GM18499 (cell line): Measurements from ENCODE around the gene CLMN.

Experiments
- ATAC-seq: cut with Tn5 transposase; IDR thresholded peaks from one replicate; pipeline ENCODE4 v1.9.1; 2021; ENCODE audit warnings: moderate number of reproducible peaks; ENCODE audit not compliant: insufficient read depth, unreplicated experiment

CLMN gene

DNA sequence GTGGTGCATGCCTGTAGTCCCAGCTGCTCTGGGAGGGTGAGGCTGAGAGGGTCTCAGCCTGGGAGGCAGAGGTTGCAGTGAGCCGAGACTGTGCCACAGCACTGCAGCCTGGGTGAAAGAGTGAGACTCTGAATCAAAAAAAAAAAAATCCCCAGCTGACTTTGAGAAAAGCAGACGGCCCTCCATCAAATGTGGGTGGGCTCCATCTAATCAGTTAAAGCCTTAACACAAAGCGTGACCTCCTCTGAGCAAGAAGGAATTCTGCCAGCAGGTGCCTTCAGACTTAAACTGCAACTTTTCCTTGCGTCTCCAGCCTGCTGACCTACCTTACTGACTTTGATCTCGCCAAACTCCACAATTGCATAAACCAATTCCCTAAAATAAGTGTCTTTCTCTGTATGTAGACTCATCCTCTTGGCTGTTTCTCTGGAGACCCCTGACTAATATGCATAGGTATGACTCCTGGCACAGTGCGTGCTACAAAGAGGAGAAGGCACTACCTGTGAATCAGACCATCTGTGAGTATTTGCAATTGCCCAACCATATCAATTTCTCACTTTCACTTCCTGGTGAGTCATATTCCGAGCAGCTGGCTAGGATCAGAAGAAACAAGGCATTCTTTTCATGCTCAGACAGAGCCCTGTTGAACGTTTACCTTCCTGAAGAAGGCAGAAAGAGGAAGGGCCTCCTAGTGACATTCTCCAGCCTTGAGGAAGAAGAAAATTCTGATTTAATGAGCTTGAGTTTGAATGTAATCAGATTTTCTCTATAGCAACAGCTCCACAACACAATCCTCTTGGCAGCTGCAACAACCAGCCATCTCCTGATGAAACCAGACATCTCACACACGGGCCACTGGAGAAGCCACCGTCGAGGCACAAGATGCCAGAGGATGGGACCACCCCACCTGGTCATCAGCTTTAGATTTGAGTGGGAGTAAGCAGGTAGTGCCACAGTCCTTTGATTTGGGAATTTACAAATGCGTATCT is 54.3 kb downstream of the CLMN start:
- peak; percentile 88 for ATAC-seq

- ATAC-seq, result no peak
Observed at GRCh38 chr14:95264271-95264973, 55.3 kb downstream of the CLMN start.

DNA sequence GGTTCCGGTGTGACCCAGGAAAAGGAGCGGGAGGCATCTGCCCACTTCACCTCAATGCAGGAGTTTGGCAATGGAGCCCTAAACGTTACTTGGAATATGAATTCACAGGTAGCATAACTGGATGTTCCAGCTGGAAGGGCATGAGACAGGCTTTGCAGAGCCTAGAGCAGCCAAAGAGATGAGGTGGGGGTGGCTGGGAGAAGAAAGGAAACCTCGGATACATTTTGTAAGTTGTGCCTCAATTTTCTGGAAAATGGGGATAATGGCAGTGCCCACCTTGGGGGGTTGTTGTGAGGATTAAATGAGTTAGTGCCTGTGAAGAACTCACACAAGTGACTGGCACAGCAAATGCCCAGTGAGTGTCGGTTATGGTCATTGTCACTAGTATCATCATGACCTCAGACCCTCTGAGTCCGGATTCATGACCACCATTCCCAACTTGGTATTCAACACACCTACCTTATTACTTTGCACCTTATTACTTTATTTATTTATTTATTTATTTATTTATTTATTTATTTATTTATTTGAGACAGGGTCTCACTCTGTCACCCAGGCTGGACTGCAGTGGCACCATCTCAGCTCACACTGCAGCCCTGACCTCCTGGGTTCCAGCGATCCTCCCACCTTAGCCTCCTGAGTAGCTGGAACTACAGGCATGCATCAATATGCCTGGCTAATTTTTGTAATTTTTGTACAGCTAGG is 56.0 kb downstream of the CLMN start:
- no peak for ATAC-seq

- no peak for ATAC-seq
Observed at GRCh38 chr14:95262511-95262891, 57.2 kb downstream of the CLMN start.

GRCh38 chr14:95261616-95262510 is 57.8 kb downstream of the CLMN start:
- ATAC-seq, result no peak

DNA sequence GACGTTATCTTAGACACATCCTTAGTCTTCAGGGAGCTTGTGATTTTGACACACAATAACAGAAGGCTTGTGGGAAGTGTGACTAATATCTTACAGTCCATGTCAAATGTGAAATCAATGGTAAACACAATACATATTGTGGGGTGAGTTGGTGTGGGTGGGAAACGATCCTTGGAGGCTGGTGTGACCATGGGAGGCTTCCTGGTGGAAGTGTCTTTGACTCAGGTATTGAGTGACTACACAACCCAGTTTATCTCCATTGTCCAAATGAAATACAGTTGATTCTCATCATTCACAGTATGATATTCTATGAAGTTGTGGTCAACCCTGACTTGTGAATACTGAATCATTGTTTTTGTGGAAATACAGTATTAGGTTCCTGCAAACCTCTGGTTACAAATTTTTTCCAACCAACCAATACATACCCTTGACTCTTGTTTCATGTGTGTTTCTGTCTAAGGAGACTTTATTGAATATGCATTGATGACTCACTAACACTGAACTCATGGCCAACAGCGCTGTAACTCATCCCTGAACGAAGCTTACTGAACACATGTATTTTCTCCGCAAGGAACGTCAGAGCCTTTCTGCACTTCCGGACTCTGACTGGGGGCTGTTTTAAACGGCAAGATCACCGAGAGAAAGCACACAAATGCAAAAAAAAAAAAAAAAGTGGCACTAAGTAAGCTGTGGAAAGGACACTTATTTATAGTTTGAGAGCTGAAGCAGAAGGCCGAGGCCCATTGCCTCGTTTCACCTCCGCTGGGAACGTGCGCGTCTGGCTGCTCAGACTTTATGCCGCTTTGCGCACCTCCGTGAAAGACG is 59.0 kb downstream of the CLMN start:
- no peak for ATAC-seq

DNA sequence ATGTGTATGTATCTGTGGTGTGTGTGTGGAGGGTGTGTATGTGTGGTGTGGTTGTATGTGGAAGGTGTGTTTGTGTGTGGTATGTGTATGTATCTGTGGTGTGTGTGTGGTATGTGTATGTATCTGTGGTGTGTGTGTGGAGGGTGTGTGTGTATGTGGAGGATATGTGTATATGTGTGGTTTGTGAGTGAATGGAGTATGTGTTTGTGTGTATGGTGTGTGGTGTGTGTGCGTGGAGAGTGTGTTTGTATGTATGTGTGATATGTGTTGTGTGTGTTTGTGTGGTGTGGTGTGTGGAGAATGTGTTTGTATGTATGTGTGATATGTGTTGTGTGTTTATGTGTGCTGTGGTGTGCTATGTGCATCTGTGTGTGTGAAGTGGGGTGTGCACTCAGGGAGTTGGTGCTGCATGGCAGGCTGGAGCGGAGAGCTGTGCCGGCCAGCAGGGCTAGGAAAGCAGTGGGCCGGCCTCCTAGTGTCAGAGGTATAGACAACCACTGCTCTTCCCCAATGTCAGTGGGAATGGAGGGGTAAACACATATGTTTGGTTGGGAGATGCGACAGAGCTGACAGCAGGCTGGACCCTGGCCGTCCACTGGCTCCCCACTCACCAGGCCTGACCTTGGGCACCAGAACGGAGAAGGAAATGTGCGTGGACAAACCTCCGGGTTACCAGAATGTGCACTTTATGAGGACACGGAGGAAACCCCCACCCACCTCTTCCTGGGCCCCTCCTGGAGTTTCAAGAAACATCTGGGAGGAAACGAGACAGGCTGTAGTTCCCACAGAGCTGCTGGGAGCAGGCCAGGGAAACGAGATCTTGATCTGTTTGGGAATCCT is 60.7 kb downstream of the CLMN start:
- ATAC-seq, result no peak

GRCh38 chr14:95258156-95258555 is 61.6 kb downstream of the CLMN start:
- ATAC-seq, result no peak

- ATAC-seq, result no peak
Observed at GRCh38 chr14:95257521-95257920, 62.2 kb downstream of the CLMN start.

DNA sequence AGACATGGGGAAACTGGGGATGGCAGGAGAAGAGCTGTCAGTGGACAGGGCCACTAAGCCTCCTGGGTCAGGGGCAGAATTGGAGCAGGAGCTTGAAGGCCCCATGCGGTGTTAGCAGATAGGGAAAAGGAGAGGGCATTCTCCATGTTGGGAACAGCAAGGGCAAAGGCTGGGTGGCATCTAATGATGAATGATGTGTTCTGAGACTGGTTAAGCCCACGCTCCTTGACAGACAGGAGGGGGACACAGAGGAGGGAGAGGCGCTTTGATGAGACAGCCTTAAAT is 63.0 kb downstream of the CLMN start:
- ATAC-seq, result no peak

GRCh38 chr14:95256002-95256775 is 63.5 kb downstream of the CLMN start:
- no peak for ATAC-seq

DNA sequence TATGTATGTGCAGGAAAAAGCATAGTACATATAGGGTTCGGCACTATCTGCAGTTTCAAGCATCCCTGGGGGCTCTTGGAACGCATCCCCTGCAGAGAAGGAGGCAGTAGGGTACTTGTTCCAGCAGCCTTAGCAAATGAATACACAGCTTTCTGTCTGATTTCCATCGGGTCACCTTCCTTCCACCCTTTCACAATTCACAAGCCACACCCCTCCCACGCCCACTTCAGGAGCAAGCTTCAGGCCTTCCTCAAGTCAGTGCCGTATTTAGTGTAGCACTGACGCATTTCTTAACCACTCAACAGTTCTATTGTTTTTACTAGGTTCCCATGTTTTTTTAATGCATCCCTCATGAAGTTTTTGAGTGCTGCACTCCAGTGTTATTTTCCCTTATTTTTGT is 64.2 kb downstream of the CLMN start:
- ATAC-seq, result no peak

GRCh38 chr14:95255013-95255412 is 64.7 kb downstream of the CLMN start:
- ATAC-seq, result no peak

GRCh38 chr14:95254288-95254687 is 65.4 kb downstream of the CLMN start:
- ATAC-seq, result no peak

GRCh38 chr14:95253039-95253630 is 66.6 kb downstream of the CLMN start:
- no peak for ATAC-seq

DNA sequence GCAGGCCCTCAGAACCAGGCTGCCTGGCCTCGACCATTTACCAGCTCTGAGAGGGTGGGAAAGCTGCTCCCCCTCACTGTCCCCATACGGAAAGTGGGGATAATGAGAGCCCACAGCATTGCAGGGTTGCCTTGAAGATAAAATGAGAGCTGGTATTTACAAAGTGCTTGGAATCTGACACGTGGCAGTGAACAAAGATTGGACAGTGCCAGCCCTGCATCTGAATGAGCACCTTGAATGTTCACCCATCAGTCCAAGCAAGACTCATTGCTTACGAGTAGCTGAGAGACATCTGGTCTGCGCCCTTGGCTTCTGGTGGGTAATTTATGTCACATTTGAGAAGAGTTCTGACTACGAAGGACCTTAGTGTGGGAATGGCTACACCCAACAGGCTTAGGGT is 67.5 kb downstream of the CLMN start:
- ATAC-seq, result no peak

GRCh38 chr14:95250936-95251335 is 68.8 kb downstream of the CLMN start:
- ATAC-seq, result no peak
